SIG-M5 treated with dmso at 0.1 percent for 504 hours (cell line): Measurements from ENCODE around the gene ARL4D.
"Not testable (repeated sequence)": the region's sequence is repeated elsewhere in the genome, so short reads cannot be mapped to it uniquely, and the experiment has no call there.

ENCODE experiments used
- DNase-seq: peaks from one replicate; lab custom pipeline; 2025; ENCODE audit not compliant: unreplicated experiment; lab: John Stamatoyannopoulos, UW

Gene ARL4D

DNA sequence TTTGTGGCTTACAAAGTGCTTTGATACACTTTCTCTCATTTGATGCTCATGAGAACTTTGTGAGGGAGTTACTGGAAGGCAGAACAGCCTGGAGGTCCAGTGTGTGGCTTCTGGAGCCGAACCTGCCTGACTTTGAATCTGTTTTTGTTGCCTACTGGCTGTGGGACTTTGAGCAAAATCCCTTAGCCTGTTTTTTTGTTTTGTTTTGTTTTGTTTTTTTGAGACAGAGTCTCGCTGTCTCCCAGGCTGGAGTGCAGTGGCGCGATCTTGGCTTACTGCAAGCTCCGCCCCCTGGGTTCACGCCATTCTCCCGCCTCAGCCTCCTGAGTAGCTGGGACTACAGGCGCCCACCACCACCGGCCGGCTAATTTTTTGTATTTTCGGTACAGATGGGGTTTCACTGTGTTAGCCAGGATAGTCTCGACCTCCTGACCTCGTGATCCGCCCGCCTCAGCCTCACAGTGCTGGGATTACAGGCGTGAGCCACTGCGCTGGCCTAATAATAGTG is 20.6 kb downstream of the ARL4D start:
- DNase-seq, result not testable (repeated sequence)

- no peak for DNase-seq
These were observed 25.1 kb downstream of the ARL4D start for GRCh38 chr17:43423777-43424455.

DNA sequence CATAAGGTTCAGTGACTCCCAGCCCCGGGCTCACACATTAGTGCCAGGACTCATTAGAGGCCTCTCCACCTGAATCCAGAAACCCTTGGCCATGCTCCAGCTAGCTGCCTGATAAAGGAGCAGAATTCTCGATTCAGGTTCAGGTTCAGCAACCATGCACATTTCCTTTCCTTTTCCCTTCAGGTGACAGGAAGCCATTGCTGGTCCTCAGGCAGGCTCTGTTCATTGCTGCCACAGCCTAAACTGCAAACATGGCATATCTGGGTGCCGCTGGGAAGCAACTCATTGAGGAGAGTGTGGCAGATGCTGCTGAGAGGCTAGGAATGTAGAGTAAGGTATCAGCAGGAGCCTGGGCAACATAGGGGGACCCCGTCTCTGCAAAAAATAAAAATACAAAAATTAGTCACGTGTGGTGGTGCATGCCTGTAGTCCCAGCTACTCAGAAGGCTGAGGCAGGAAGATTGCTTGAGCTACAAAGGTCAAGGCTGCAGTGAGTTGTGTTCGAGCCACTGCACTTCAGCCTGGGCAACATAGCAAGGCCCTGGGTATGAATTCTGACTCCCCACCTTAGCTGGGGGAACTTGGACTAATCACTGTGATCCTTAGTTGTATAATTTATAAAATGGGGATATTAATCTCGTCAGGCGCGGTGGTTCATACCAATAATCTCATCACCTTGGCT is 28.7 kb downstream of the ARL4D start:
- no peak for DNase-seq

DNA sequence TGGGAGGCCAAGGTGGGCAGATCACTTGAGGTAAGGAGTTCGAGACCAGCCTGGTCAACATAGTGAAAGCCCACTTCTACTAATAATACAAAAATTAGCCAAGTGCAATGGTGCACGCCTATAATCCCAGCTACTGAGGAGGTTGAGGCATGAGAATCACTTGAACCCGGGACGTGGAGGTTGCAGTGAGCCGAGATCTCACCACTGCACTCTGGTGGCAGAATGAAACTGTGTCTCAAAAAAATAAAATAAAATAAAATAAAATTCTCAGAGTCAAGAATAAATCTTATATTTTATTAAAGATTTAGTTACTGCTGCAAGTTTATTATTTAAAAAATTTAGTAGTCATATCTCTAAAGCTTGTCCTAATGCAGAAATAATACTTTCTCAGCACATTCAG is 29.7 kb downstream of the ARL4D start:
- no peak for DNase-seq

DNA sequence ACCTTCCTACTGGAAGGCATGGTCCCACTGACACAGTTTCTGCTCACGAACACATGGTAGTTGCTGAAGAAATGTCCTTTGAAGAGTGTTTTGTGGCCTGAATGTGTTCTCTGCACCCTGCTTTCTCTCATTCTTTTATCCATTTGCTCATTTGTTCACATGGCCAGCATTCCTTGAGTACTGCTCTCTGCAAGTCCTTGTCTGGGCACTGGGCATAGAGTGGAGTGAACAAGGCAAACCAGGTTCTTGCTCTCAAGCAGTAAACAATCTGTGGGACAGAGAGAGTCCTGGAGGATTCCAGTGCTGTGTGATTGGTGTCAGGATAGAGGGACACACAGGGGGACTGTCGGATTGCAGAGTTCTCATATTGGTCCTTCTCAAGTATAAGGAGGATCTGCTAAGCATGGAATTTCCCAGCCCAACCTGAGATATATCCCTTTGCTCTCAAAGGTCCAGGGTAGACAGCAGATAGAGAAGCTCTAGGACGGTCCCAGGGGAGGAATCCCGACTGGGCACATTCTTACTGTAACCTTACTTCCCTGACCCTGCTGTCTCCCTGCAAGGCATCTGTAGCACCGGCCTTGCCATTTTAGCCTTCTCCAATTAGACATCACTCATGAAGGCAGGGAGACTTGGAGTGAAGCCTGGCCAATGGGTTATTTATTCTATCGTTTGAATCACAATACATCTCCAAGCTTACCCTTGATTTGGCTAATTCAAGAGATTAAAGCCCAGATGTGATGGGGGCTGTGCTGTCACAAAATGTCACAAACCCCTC is 32.3 kb downstream of the ARL4D start:
- no peak for DNase-seq

- no peak for DNase-seq
These were observed 33.1 kb downstream of the ARL4D start for GRCh38 chr17:43431714-43432523.

- DNase-seq, result no peak
These were observed 36.1 kb downstream of the ARL4D start for GRCh38 chr17:43434902-43435319.

- DNase-seq, result no peak
These were observed 39.0 kb downstream of the ARL4D start for GRCh38 chr17:43437756-43438155.

DNA sequence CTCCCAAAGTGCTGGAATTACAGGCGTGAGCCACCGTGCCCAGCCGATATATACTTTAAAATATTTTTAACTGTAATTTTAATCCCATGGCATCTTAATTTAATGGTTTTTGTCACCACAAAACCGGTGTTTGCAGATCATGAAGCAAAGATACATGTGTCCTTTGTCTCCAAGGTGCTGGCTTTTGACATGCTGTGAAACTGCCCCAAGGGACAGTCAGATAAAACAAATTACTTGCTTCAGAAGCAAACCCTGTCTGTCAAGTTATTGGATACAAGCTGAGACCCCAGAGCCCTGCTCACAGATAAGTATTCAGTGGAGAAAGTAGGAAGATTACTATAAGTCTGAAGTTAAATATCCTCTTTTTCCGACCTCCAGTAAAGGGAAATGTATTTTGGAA is 39.8 kb downstream of the ARL4D start:
- DNase-seq, result no peak

- DNase-seq, result no peak
These were observed 40.2 kb downstream of the ARL4D start for GRCh38 chr17:43439041-43439440.

DNA sequence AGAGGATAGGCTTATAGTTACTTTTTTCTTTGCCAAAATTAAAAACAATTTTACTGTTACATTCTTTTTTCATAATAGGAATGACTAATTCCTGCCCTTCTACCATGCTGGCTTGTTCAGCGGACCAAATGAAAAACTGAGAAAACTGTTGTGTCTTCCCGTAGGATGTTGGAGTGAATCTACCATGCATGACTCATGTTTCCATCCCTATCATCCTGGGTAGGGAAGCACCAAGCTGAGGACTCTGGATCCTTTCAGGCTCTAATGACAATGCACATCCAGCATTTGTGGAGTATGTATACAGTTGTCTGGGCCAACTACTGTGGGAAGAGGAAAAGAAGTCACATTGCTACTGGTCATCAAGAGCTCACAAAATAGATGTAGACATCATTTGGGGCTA is 43.9 kb downstream of the ARL4D start:
- DNase-seq, result no peak

GRCh38 chr17:43443381-43443780 is 44.6 kb downstream of the ARL4D start:
- DNase-seq, result no peak

DNA sequence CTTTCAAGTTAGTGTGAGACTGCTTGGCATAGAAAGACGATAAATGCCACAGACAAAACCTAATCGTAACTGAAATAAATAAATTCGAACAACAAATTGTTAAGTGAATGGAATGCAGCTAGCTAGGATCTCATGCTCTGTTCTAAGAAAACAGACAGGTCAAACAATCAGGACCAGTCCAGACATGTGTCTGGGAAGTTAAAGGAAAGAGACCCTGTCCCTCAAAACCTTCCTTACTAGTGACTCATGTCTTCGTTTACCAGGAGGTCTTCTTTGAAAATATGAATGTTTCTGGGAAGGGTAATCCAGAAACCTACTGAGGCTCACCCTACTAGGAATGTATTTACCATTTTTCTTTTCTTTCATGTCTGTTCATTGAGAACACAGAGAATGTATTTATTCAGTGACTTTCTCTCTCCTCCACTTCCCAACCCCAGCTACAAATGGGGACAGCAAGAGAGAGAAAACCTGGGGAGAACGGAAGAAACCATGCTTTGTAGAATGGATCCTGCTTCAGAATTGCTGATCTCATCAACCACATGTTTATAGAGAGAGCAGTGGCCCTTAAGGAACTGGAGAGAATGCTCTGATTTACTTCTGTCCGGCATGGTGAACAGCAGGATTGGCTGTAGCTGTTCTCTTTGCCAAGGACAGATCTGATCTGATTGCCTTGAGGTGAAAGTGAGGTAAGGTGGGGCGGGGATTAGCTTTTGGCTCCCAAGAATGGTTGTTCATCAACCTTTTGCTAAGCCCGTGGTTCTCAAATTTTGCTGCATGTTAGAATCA is 45.6 kb downstream of the ARL4D start:
- DNase-seq, result no peak

DNA sequence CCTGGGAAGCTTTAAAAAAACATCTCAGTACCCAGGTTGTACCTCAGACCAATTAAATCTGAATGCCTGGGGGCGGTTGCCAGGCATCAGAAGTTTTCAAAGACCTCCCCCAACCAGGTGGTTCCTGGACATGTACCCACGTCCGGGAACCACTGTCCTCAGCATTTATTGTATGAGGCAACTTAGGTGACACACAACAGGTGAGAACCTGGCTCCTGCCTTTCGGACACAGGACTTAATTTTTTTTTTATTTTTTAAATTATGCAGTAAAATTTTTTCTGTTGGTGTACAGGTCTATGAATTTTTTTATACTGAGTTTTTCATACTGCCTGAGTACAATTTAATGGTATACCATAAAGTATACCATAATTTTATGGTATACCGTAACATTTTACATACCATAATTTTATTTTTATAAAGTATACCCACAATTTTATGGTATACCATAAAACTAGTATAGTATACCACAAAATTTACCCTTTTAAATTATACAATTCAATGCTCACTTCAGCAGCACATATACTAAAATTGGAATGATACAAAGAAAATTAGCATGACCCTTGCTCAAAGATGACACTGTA is 46.3 kb downstream of the ARL4D start:
- no peak for DNase-seq

DNA sequence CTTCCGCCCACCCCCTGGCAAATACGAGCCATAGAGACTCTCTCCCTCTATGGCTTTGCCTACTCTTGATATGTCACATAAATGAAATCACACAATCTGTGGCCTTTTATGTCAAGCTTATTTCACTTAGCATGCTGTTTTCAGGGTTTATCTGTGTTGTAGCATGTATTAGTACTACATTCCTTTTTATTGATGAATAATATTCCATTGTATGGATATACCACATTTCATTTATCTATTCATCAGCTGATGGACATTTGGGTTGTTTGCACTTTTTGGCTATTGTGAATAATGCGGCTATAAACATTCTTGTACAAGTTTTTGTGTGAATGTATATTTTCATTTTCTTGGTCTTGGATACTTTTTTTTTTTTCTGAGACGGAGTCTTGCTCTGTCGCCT is 48.0 kb downstream of the ARL4D start:
- no peak for DNase-seq

DNA sequence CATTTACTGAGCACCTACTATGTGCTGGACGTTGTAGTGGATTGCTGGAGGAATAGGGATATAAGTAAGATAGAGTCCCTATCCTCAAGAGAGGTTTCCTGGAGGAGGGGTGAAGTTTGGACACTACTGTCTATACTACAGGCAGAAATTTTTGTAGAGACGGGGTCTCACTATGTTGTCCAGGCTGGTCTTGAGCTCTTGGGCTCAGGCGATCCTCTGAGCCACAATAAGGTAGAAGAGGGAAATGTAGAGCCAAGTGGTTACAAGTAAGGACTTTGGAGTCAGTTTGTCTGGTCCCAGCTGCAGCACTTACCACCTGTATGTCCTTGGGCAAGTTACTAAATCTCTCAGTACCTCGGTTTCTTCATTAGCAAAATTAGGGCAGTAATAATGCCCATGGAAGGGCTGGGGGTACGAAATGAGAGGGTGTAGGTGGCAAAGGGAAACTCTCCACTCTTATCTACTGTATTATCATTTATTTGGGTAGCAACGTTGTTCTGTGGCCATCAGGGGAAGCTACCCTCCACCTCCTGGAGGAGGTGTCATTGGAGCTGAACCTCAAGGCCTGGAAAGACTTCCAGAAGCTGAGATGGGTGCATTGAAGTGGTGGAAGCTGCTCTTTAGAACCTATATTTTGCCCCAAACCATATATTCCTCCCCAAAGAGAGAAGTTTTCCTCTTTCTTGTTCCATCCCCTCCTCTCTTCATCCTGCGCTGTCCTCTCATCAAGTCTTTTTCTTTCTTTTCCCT is 50.1 kb downstream of the ARL4D start:
- DNase-seq, result no peak

DNA sequence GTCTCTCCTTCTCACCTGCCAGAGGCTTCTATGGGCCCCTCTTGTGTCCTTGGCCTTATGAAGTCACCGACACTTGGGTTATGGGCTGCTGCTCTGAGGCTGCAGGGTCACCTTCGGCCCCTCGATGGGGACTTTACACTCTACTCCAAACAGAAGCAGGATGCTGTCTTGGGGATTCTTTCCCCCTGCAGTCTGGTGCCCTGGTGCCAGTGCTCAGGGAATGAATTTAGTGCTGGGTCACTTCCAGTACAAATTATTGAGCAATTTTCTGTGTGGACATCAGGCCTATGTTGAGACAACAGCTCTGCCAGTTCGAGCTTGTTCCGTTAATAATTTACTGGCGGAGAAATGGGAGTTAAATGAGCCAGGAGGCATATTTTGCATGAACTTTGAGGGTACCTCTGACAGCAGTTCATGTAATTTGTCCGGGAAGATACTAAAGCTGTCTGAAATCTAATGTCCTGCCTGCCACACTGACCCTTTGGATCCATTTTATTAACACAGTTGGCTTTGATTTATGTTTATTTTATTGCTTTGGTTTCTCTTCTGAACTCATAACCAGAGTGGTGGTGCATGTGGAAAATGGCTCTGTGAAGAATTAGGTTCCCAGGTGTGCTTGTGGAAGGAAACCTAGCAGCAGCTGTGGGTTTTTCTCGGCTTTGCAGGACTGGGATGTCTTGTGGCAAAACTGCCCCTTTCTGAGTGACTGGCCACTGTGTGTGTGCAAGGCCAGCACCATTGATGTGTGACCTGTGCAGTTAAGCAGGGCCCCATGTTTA is 50.9 kb downstream of the ARL4D start:
- no peak for DNase-seq
